SK-N-SH (cell line): ENCODE results near the gene SPAG6. TPM values are rescaled to one million over a fixed set of nuclear protein-coding genes. Genes with fewer than 3 reads are reported as not detected.

Source experiments
- CTCF ChIA-PET: fragments of 300-600, 350-600 bp; formaldehyde crosslinking; extraction: SDS; loops from one replicate; lab custom pipeline; 2021; lab: Yijun Ruan, JAX
- POLR2A ChIA-PET: fragments of 350-600 bp; sonication (Branson Sonifier 250); formaldehyde crosslinking; extraction: SDS; loops from one replicate; lab custom pipeline; 2020; ENCODE audit warnings: antibody characterized with exemption, inconsistent platforms; lab: Yijun Ruan, JAX
- DNase-seq: peaks from one replicate; pipeline ENCODE4 v3.0.0; 2012
- H2AFZ ChIP-seq: fragments of 200-600 bp; sonication (generic); 2 replicates; pipeline ENCODE4 v1.8.1; 2016; ENCODE audit warnings: antibody characterized with exemption, mild to moderate bottlenecking, low read depth
- H3F3A ChIP-seq: fragments of 200-600 bp; sonication (generic); replicated peaks from 2 replicates; pipeline ENCODE3; 2016; ENCODE audit warnings: antibody characterized with exemption, mild to moderate bottlenecking; ENCODE audit not compliant: insufficient read depth
- H3K27ac ChIP-seq, 2 experiments: fragments of 200-500 bp in 1 of 2; fragments of 200-600 bp in 1 of 2; sonication (Bioruptor generic) in 1 of 2; sonication (generic), shearing (Covaris generic) in 1 of 2; 2 replicates each; pipeline versions ENCODE4 v1.5.1 to v1.6.1; 2014 to 2016; ENCODE audit warnings: low read depth in 2 of 2, inconsistent platforms in 1 of 2, low read length in 1 of 2, mild to moderate bottlenecking in 1 of 2, mixed read lengths in 1 of 2
- H3K27me3 ChIP-seq: fragments of 200-600 bp; sonication (generic), shearing (Covaris generic); 2 replicates; pipeline ENCODE4 v1.6.1; 2016; ENCODE audit warnings: mixed run types; ENCODE audit not compliant: insufficient read depth
- H3K36me3 ChIP-seq, 2 experiments: fragments of 200-500 bp in 1 of 2; fragments of 200-600 bp in 1 of 2; sonication (Bioruptor generic) in 1 of 2; sonication (generic) in 1 of 2; replicated peaks in 1 of 2; 2 replicates each; pipeline versions ENCODE3 to v1.5.1; 2014 to 2016; ENCODE audit warnings: low read length in 1 of 2, mild to moderate bottlenecking in 1 of 2; ENCODE audit not compliant: insufficient read depth in 2 of 2, control insufficient read depth in 1 of 2
- H3K4me1 ChIP-seq, 2 experiments: fragments of 200-500 bp in 1 of 2; fragments of 200-600 bp in 1 of 2; sonication (Bioruptor generic) in 1 of 2; sonication (generic), shearing (Covaris generic) in 1 of 2; 2 replicates each; pipeline versions ENCODE4 v1.5.1 to v1.6.1; 2014 to 2016; ENCODE audit warnings: low read depth in 1 of 2, low read length in 1 of 2, mixed run types in 1 of 2; ENCODE audit not compliant: insufficient read depth in 2 of 2, control insufficient read depth in 1 of 2
- H3K4me2 ChIP-seq: fragments of 200-600 bp; sonication (generic), shearing (Covaris generic); 2 replicates; pipeline ENCODE4 v1.6.1; 2017; ENCODE audit warnings: mixed run types
- H3K4me3 ChIP-seq, 2 experiments: fragments of 200-500 bp in 1 of 2; fragments of 200-600 bp in 1 of 2; sonication (Bioruptor generic) in 1 of 2; sonication (generic), shearing (Covaris generic) in 1 of 2; 2 replicates each; pipeline versions ENCODE4 v1.5.1 to v1.8.1; 2014 to 2016; ENCODE audit warnings: low read depth in 2 of 2, inconsistent platforms in 1 of 2, low read length in 1 of 2, mild to moderate bottlenecking in 1 of 2, mixed read lengths in 1 of 2, moderate library complexity in 1 of 2
- H3K79me2 ChIP-seq: fragments of 200-600 bp; sonication (generic); 2 replicates; pipeline ENCODE4 v1.8.1; 2017; ENCODE audit warnings: mild to moderate bottlenecking; ENCODE audit not compliant: insufficient read depth
- H3K9ac ChIP-seq: fragments of 200-600 bp; sonication (generic); 2 replicates; pipeline ENCODE4 v1.6.1; 2017; ENCODE audit warnings: mixed run types
- H3K9me2 ChIP-seq: fragments of 200-600 bp; sonication (generic); 2 replicates; pipeline ENCODE4 v1.6.1; 2017; ENCODE audit warnings: mixed run types
- H3K9me3 ChIP-seq: fragments of 200-600 bp; sonication (generic); 2 replicates; pipeline ENCODE4 v1.6.1; 2017; ENCODE audit warnings: mixed run types, mild to moderate bottlenecking, moderate library complexity
- H4K20me1 ChIP-seq: fragments of 200-600 bp; sonication (generic); 2 replicates; pipeline ENCODE4 v1.6.1; 2017; ENCODE audit warnings: mild to moderate bottlenecking, mixed run types; ENCODE audit not compliant: insufficient read depth
- CTCF ChIP-seq: fragments of 200-600 bp; sonication (generic); IDR thresholded peaks from 2 replicates; pipeline ENCODE4 v1.6.1; 2017; ENCODE audit warnings: antibody characterized with exemption, mild to moderate bottlenecking, moderate library complexity
- ELF1 ChIP-seq: IDR thresholded peaks from 2 replicates; pipeline ENCODE4 v1.4.0; 2012
- EZH2phosphoT487 ChIP-seq: fragments of 200-600 bp; sonication (generic); IDR thresholded peaks from 2 replicates; pipeline ENCODE4 v1.6.1; 2017; ENCODE audit warnings: low read depth, mixed run types, mild to moderate bottlenecking, antibody characterized with exemption, moderate library complexity, borderline replicate concordance
- GATA2 ChIP-seq: sonication (generic); formaldehyde crosslinking; IDR thresholded peaks from 2 replicates; pipeline ENCODE4 v1.5.0; 2020; ENCODE audit warnings: mild to moderate bottlenecking, missing genetic modification reagents
- IRF3 ChIP-seq: fragments of 150-350 bp; IDR thresholded peaks from 2 replicates; pipeline ENCODE4 v1.6.1; 2016; ENCODE audit warnings: mild to moderate bottlenecking, low read depth, low read length
- MXI1 ChIP-seq: IDR thresholded peaks from 2 replicates; pipeline ENCODE4 v1.6.1; 2012; ENCODE audit warnings: mild to moderate bottlenecking, low read depth, low read length, improper control_type of control experiment
- POLR2AphosphoS5 ChIP-seq: IDR thresholded peaks from 2 replicates; pipeline ENCODE4 v1.6.1; 2012; ENCODE audit warnings: low read depth, low read length
- RAD21 ChIP-seq: IDR thresholded peaks from 2 replicates; pipeline ENCODE4 v1.6.1; 2012; ENCODE audit warnings: mild to moderate bottlenecking, low read length
- RXRA ChIP-seq: IDR thresholded peaks from 2 replicates; pipeline ENCODE4 v1.4.0; 2012; ENCODE audit warnings: low read depth, mild to moderate bottlenecking, borderline replicate concordance
- SMC3 ChIP-seq: IDR thresholded peaks from 2 replicates; pipeline ENCODE4 v1.6.1; 2012; ENCODE audit warnings: low read depth, low read length, improper control_type of control experiment
- TEAD4 ChIP-seq: IDR thresholded peaks from 2 replicates; pipeline ENCODE4 v1.4.0; 2012; ENCODE audit warnings: mild to moderate bottlenecking, borderline replicate concordance; ENCODE audit not compliant: insufficient read depth
- YY1 ChIP-seq: IDR thresholded peaks from 2 replicates; pipeline ENCODE4 v1.4.0; 2012; ENCODE audit warnings: low read depth, mild to moderate bottlenecking
- WGBS: methylation state at CpG from one replicate; pipeline ENCODE4 v1.1.6; 2017; ENCODE audit warnings: low lambda C conversion rate; 5-methylcytosine and 5-hydroxymethylcytosine counted together
- polyA plus RNA-seq, 3 experiments: library from polyadenylated mRNA; depleted of rRNA; stranded (reverse); fragments of >200 nt; gene quantifications; 2 replicates each; pipeline ENCODE4 v1.2.3, GENCODE V29; 2012
- TF ChIP-seq, protein P1 (sequence below): IDR thresholded peaks from 2 replicates; pipeline ENCODE4 v1.4.0; 2012; ENCODE audit warnings: low read depth, borderline replicate concordance
- TF ChIP-seq, protein P2 (sequence below): fragments of 150-350 bp; IDR thresholded peaks from 2 replicates; pipeline ENCODE4 v1.6.1; 2017; ENCODE audit warnings: antibody characterized with exemption, low read length, low read depth, borderline replicate concordance

The SPAG6 gene
- polyA plus RNA-seq, 1 of the 3 experiments (the other 2 are of a cell fraction): 0.77 TPM

DNA sequence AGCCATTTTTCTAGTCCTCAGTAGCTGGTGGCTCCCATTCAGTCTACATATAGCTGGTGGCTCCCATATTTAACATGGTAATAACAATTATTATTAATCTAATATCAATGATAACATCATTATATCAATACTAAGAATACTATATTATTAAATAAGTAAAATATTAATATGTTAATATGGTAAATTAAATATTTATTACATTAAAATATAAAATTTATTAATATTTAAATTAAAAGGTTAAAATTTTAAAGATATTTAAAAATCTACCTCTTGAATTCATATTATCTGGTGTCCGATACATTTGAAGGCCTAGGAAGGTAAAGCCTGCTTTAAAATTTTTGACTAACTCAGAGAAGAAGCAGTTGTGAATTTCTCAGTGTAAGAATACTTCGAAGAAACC lies 69.8 kb downstream of the SPAG6 start (continued):
- TF ChIP-seq, protein P1, sequence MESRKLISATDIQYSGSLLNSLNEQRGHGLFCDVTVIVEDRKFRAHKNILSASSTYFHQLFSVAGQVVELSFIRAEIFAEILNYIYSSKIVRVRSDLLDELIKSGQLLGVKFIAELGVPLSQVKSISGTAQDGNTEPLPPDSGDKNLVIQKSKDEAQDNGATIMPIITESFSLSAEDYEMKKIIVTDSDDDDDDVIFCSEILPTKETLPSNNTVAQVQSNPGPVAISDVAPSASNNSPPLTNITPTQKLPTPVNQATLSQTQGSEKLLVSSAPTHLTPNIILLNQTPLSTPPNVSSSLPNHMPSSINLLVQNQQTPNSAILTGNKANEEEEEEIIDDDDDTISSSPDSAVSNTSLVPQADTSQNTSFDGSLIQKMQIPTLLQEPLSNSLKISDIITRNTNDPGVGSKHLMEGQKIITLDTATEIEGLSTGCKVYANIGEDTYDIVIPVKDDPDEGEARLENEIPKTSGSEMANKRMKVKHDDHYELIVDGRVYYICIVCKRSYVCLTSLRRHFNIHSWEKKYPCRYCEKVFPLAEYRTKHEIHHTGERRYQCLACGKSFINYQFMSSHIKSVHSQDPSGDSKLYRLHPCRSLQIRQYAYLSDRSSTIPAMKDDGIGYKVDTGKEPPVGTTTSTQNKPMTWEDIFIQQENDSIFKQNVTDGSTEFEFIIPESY: no peak

DNA sequence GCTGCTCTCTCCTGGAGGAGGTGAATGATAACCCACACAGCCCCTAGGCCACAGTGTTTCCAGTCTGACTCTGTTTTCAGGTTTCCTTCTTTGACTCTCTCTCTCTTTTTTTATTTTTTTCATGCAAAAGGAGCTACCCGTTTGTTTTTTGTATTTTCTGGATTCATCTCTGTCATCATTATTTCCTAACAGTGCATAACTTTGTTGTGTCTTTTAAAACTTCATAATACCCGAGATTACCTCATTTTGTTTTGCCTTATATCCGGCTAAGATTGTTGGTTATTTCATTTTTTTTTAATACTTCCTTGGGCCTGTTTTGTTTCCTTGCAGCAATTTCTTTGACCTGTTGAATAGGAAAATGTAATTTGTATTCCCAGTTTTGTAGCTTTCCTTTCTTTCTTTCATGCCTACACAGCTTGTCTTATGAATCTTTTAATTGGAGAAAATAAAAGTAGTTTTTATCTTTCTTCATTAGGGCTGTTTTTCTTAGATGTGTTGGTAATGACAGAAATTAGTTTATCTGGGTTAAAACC lies 72.5 kb downstream of the SPAG6 start:
- no peaks in the 10 kb centered on the region for H3K36me3 ChIP-seq
- 84% methylated on average over 3 of the region's 3 CpGs for whole genome bisulfite sequencing
- H3K9ac ChIP-seq: no peak overlapping the region
- no peaks in the 10 kb centered on the region for H3K9me2 ChIP-seq
- H3K79me2 ChIP-seq: no peaks in the 10 kb centered on the region
- no peak overlapping the region for H3K4me3 ChIP-seq
- ChIA-PET CTCF (interaction anchor here (1.2 kb wide), 1 partner anchor 13 kb away, joined by 3 read pairs; no protein-coding TSS in a partner anchor), POLR2A (no interaction called here)
- no peaks in the 10 kb centered on the region for H3K9me3 ChIP-seq
- no peak for DNase-seq
- TF ChIP-seq MXI1 (no peak), ELF1 (no peak), RXRA (no peak), SMC3 (no peak), GATA2 (no peak)
- no peaks in the 10 kb centered on the region for H3K27me3 ChIP-seq
- no peaks in the 10 kb centered on the region for H3F3A ChIP-seq
- H4K20me1 ChIP-seq: no peaks in the 10 kb centered on the region
- no peak overlapping the region for H2AFZ ChIP-seq
- H3K4me1 ChIP-seq: no peaks in the 10 kb centered on the region
- no peak overlapping the region for H3K4me2 ChIP-seq
- no peak overlapping the region for H3K27ac ChIP-seq

DNA sequence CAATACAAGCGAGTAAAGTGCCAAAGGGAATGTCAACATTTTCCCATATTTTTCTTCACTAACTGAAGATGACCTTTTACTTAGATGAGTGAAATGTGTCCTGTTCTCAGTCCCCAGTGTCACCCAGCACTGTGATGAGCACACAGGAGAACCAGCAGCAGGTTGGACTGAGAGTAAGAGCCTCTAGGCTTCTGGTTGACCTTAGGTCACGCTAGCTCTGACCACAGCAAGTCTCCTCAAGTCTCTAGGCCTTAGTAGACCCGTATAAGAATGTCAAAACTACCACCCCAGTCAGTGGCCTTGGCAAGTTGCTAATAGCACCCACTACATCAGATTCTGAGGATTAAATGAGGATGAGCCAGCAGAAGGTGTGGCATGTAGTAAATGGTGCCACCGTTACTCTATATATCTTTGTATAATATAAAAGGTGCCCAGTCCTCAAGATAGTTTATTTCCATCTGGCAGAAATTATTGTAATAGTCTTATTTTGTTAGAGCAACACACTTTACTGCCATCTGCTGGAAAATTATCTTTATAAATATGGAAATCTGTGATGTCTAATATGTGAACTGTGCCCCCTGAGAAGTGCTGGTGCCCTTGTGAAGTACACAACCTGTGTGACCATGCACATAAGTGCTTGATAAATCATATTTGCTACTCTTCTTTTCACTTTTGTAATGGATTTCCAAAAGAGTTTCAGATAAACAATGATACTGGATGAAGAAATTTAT lies 75.7 kb downstream of the SPAG6 start:
- no peak overlapping the region for H2AFZ ChIP-seq
- H3K4me1 ChIP-seq: no peaks in the 10 kb centered on the region
- H3K27me3 ChIP-seq: no peaks in the 10 kb centered on the region
- H3K79me2 ChIP-seq: no peaks in the 10 kb centered on the region
- H3K9ac ChIP-seq: no peak overlapping the region
- no peaks in the 10 kb centered on the region for H4K20me1 ChIP-seq
- H3K4me2 ChIP-seq: no peak overlapping the region
- 91% methylated on average over 4 of the region's 4 CpGs for WGBS
- no peak for TF ChIP-seq IRF3
- peak; percentile 56 for TF ChIP-seq RAD21
- no peak for TF ChIP-seq POLR2AphosphoS5
- TF ChIP-seq YY1: no peak
- TF ChIP-seq RXRA: no peak
- TF ChIP-seq, protein P2, sequence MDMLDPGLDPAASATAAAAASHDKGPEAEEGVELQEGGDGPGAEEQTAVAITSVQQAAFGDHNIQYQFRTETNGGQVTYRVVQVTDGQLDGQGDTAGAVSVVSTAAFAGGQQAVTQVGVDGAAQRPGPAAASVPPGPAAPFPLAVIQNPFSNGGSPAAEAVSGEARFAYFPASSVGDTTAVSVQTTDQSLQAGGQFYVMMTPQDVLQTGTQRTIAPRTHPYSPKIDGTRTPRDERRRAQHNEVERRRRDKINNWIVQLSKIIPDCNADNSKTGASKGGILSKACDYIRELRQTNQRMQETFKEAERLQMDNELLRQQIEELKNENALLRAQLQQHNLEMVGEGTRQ: no peak
- no peak for TF ChIP-seq TEAD4
- no peak for TF ChIP-seq MXI1
- no peak for TF ChIP-seq EZH2phosphoT487
- peak; percentile 23; the same call in 1 of the 2 replicates for TF ChIP-seq SMC3
- peak; percentile 50 for TF ChIP-seq CTCF
- H3F3A ChIP-seq: no peaks in the 10 kb centered on the region
- H3K4me3 ChIP-seq: no peak overlapping the region
- no peaks in the 10 kb centered on the region for H3K9me3 ChIP-seq
- no peaks in the 10 kb centered on the region for H3K36me3 ChIP-seq
- ChIA-PET POLR2A (no interaction called here), CTCF (no interaction called here)
- no peaks in the 10 kb centered on the region for H3K9me2 ChIP-seq
- H3K27ac ChIP-seq: no peak overlapping the region
- DNase-seq: no peak
